GM12872 (cell line): ENCODE results near the gene ZNF784.

Experiments used
- TF ChIP-seq, protein P1 (sequence below): IDR thresholded peaks from 3 replicates; pipeline ENCODE4 v1.5.1; 2011; ENCODE audit warnings: low read depth, mild to moderate bottlenecking, low read length, moderate library complexity; ENCODE audit not compliant: insufficient read depth

Gene ZNF784

DNA sequence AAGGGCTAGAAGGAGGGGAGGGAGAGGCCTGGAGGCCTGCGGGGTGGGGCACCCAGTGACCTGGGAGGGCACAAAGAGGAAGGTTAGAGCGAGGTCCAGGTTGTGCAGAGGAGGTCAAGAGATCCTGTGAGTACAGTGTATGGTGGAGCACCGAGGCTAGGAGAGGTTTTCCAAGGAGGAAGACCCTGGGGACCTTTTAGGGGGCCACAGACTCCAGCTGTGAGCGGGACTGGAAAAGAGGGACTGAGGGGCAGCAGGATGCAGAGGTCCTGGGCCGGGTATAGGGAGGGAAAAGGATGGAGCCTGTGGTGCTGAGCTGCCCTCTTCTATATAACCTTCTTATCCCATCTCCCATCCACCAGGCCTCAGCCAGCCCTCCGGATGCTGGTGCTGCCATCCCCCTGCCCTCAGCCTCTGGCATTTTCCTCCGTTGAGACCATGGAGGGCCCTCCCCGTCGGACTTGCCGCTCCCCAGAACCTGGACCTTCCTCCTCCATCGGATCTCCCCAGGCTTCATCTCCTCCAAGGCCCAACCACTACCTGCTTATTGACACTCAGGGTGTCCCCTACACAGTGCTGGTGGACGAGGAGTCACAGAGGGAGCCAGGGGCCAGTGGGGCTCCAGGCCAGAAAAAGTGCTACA is 19.9 kb upstream of the ZNF784 start:
- TF ChIP-seq, protein P1, sequence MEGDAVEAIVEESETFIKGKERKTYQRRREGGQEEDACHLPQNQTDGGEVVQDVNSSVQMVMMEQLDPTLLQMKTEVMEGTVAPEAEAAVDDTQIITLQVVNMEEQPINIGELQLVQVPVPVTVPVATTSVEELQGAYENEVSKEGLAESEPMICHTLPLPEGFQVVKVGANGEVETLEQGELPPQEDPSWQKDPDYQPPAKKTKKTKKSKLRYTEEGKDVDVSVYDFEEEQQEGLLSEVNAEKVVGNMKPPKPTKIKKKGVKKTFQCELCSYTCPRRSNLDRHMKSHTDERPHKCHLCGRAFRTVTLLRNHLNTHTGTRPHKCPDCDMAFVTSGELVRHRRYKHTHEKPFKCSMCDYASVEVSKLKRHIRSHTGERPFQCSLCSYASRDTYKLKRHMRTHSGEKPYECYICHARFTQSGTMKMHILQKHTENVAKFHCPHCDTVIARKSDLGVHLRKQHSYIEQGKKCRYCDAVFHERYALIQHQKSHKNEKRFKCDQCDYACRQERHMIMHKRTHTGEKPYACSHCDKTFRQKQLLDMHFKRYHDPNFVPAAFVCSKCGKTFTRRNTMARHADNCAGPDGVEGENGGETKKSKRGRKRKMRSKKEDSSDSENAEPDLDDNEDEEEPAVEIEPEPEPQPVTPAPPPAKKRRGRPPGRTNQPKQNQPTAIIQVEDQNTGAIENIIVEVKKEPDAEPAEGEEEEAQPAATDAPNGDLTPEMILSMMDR: no peak

DNA sequence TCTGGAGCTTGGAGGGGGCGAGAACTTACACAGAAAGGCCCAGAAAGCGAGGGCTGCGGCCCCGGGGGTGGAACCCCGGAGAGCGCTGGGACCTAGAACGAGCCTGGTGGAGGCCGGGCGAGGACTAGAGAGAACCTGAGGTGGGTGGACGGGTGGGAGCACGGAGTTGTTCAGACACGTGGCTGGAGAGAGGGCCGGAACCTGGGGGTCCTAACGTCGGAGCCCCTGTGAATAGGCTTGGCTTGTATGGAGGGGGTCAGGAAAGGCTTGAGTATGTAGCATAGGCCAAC is 19.5 kb upstream of the ZNF784 start:
- TF ChIP-seq, protein P1: no peak

DNA sequence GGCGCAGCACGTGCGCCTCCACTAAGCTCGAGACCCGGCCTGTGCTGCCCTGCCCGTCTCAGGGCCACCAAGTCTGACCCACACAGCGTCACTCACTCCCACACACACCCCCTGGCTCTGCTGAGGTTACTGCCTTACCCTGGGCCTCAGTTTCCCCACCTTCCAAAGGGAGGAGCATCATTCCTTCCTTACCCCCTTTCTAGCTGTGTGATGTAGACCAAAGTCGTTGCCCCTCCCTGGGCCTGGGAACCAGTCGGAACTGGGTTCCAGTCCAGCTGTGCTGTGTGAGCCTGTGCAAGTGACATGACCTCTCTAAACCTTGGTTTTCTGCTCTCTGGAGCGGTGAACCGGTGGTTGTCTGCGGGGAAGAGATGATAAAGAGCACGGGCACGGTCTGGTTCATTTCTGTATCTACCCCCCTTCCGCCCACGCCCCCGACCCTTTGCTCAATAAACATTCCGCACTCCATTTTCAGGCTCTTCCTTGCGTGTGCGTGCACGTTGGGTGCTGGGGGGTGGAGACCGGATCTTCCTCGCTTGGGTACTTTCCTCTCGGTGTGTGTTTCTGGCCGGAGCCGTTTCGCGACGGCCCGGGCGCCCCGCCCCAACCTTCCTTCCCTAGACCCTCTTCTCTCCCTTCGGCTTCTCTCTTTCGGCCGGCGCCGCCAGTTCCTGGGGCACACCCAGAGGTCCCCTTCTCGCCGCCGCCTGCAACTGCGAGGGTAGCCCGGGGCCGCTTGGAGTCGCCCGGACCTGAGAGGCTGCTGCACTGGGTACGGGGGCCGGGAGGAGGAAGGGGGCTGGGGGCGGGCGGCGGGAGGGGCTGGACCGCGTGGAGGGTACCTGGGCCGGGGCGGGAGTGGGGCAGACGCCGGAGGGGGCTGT is 18.9 kb upstream of the ZNF784 start, which contains the start of gene ZNF581:
Gene ZNF581 (plus strand): TSS at position 647 of the 884 bp plus-strand sequence. CDS start 923 bp downstream, outside the sequence.
- TF ChIP-seq, protein P1: no peak

DNA sequence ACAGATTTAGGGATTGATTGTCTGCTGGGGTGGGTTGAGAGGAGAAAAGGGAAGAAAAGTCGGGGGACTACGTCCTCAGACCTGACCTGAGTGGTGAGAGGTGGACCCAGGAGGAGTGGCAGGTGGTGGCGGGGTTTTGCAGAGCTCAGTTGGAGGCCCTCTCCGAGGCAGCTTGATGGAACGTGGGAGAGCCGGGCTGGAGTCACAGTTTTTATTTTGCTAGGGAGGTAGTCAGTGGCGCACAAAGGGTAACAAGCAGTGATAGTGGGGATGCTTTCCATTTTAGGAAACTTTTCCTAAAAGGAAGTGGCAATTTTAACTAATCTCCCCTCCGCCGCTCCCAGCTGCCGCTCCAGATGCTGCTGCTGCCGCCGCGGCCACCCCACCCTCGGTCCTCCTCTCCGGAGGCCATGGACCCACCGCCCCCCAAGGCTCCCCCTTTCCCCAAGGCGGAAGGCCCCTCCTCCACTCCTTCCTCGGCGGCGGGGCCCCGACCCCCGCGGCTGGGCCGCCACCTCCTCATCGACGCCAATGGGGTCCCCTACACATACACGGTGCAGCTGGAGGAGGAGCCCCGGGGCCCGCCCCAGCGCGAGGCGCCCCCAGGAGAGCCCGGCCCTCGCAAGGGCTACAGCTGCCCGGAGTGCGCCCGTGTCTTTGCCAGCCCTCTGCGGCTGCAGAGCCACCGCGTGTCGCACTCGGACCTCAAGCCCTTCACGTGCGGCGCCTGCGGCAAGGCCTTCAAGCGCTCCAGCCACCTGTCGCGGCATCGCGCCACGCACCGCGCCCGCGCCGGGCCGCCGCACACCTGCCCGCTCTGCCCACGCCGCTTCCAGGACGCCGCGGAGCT is 18.0 kb upstream of the ZNF784 start:
- TF ChIP-seq, protein P1: no peak

DNA sequence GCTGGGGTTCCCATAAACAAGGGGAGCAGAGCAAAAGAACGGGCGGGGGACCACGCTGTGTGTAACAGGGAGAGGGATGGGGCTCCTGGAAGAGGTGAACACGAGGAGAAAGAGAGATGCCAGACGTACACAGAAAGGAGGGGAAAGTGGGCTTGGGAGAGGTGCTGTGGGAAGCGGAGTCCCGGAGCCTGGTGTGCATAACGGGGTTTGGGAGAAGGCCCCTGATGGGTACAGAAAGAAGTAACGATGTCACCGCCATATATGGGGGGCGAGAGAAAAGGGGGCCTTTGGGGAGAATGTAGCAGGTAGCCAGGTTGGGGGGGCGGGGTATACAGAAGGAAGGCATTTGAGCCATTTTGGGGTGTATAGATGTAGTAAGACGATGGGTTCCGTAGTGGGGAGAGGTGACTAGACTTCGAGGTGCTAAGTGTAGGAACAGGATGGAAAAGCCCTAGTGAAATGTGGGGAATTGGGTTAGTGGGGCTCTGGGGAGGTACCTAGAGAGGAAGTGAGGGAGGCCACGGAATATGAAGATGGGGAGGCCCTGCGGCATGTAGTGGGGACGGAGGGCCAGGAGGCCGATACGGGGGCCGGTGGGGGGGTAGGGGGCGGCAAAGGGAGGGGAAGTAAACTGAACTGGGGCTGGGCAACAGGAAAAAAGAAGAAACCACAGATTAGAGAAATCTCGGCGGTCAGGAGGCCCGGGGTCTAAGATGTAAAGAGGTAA is 17.2 kb upstream of the ZNF784 start:
- TF ChIP-seq, protein P1: no peak

DNA sequence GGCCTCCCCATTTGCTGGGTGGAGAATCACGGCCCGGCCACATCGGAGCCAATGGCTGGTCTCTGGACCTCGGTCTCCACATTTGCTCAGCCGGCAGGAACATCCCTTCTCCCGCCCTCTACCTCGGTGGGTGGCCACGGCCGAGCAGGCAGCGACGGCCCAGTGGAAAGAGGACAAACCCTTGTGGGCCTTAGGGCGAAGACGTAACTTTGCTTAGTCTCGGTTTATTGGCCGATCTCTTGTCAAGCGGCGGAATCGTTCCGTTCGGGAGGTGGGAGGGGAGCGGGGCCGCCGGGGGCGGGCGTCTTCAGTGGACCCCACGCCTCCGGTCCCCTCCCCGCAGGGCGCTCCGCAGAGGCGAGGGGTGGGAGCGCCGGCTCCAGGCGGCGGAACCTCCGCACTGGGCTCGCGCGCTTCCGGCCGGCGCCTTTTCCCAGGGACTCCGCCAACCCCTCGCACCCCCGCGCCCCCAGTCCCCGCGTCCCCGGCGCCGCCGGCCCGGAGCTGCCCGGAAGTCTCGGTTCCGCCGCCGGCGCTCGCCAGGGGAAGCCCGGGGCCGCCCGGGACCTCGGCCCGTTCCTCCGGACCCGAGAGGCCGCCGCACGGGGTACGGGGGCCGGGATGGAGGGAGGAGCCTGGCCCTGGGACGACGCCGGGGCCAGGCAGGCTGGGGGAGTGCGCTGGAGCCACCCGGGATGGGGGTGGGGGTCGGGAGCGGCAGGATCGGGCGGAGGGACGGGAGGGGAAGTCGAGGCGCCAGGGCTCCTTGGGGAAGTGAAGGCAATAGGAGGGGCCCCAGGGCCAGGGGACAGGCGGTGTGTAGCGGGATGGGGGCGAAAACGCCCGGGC is 16.4 kb upstream of the ZNF784 start, which contains the start of gene ZNF580:
Gene ZNF580 (plus strand): TSS at position 426 of the 849 bp plus-strand sequence. CDS start 1,507 bp downstream, outside the sequence.
- TF ChIP-seq, protein P1: no peak
